KOPT-K1 (cell line): Measurements from ENCODE around the gene ZC3H12C.
"Not testable (repeated sequence)": the region's sequence is repeated elsewhere in the genome, so short reads cannot be mapped to it uniquely, and the experiment has no call there.

Experiments
- H3K27ac ChIP-seq: fragments of 200-600 bp; sonication (generic); 2 replicates; pipeline ENCODE4 v1.5.1; 2016; ENCODE audit warnings: antibody characterized with exemption, mild to moderate bottlenecking, low read depth, low read length; ENCODE audit not compliant: poor library complexity, severe bottlenecking
- H3K36me3 ChIP-seq: fragments of 200-600 bp; sonication (generic); 2 replicates; pipeline ENCODE4 v1.5.1; 2017; ENCODE audit warnings: antibody characterized with exemption, mild to moderate bottlenecking, low read length, moderate library complexity; ENCODE audit not compliant: insufficient read depth
- H3K9me3 ChIP-seq: fragments of 200-600 bp; sonication (generic); 2 replicates; pipeline ENCODE4 v1.5.1; 2017; ENCODE audit warnings: antibody characterized with exemption, low read length, mild to moderate bottlenecking; ENCODE audit not compliant: insufficient read depth, poor library complexity, severe bottlenecking

Gene ZC3H12C

DNA sequence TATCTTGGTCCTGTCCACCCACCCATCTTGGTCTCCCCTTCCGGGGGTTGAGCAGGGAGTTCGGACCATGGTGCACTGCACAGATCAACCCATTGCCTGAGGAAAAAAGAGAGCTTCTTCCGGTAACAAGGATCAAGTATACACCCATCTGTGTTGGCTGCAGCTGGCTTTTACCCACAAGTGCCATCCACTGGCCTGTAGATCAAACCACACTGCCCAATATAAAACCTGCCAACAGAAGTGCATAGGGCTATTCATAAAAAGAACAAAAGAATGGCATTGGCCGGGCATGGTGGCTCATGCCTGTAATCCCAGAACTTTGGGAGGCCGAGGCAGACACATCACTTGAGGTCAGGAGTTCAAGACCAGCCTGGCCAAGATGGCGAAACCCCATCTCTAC is 94.5 kb downstream of the ZC3H12C start:
- no peak overlapping the region for H3K27ac ChIP-seq
- no peaks in the 10 kb centered on the region for H3K36me3 ChIP-seq
- no peaks in the 10 kb centered on the region for H3K9me3 ChIP-seq

DNA sequence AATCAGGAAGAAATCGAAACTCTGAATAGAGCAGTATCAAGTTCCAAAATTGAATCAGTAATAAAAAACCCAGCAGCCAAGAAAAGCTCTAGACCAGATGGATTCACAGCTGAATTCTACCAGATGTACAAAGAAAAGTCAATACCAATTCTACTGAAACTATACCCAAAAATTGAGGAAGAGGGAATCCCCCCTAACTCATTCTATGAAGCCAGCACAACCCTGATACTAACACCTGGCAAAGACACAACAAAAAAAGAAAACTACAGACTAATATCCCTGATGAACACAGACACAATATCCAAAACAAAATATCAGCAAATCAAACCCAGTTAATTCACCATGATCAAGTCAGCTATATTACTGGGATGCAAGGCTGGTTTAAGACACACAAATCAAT is 97.7 kb downstream of the ZC3H12C start:
- Histone ChIP-seq H3K27ac (no peak overlapping the region), H3K36me3 (no peaks in the 10 kb centered on the region), H3K9me3 (no peaks in the 10 kb centered on the region)

DNA sequence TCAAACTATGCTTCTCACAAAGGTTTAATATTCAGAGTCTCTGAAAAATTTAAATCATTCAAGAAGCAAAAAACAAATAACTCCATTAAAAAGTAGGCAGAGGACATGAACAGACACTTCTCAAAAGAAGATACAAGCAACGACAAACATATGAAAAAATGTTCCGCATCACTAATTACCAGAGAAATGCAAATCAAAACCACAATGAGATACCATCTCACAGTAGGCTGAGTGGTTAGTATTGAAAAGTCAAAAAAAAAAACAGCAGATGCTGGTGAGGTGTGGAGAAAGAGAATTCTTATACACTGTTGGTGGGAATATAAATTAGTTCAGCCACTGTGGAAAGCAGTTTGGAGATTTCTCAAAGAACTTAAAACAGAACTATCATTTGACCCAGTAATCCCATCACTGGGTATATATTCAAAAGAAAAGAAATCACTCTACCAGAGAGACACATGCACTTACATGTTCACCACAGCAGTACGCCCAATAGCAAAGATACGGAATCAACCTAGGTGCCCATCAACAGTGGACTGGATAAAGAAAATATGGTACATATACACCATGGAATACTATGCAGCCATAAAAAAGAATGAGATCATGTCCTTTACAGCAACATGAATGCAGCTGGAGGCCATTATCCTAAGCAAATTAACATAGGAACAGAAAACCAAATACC is 99.6 kb downstream of the ZC3H12C start:
- H3K9me3 ChIP-seq, H3K27ac ChIP-seq, H3K36me3 ChIP-seq: not testable (repeated sequence)

DNA sequence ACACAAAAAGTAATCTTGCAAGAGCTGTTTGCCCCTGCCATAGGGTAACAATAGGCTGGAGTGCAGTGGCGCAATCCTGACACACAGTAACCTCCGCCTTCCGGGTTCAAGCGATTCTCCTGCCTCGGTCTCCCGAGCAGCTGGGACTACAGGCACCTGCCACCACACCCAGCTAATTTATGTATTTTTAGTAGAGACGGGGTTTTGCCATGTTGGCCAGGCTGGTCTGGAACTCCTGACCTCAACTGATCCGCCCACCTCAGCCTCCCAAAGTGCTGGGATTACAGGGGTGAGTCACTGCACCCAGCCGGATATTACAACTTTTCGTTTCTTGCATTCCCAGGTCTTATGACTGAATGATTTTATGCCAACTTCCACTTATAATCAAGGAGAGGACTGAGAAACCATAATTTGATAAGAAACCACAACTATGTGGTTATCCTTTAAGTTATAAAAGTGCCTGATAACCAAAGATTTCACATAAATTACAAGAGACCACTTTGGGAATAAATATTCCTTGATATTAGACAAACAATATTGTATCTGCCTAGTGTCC is 101.1 kb downstream of the ZC3H12C start:
- H3K36me3 ChIP-seq, H3K9me3 ChIP-seq, H3K27ac ChIP-seq: not testable (repeated sequence)

DNA sequence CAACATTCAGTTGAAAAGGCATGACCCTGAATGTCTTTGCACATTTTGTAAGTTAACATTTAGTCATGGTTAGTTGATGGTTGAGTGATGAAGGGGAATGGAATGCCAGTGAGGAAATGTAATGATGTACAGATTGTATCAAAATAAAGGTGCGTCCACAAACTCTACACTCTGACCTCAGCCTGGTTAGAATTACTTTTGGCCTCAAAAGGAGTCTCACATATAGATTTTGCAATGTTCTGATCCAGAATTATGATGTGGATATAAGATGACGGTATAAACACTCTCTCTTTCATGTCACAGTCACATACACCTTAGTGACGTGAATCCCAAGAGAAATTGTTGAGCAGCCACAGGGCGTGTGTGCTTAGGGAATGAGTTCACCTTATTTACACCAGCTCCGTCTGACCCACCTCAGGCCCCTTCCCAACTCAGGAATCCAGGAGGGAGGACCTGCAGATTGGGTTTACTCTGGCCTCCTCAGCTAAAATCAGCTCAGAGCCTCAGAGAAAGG is 103.1 kb downstream of the ZC3H12C start:
- Histone ChIP-seq H3K27ac (no peak overlapping the region), H3K9me3 (no peaks in the 10 kb centered on the region), H3K36me3 (no peaks in the 10 kb centered on the region)

DNA sequence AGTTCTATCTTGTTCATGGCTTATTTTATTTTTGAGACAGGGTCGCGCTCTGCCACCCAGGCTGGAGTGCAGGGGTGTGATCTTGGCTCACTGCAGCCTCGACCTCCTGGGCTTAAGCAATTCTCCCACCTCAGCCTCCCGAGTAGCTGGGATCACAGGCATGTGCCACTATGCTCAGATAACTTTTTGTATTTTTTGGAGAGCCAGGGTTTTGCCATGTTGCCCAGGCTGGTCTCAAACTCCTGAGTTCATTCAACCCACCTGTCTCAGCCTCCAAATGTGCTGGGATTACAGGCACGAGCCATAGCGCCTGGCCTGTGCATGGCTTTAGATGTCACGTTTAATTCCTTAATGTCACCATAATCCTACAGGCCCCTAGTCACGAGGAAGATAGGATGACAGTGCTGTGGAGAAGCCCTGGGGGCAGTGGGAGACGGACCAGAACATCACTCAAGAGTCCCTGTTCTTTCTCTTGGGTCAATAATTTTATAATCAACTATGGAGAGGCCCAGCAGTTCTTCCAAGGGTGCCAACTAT is 103.8 kb downstream of the ZC3H12C start:
- H3K36me3 ChIP-seq = no peaks in the 10 kb centered on the region
- no peaks in the 10 kb centered on the region for H3K9me3 ChIP-seq
- no peak overlapping the region for H3K27ac ChIP-seq

DNA sequence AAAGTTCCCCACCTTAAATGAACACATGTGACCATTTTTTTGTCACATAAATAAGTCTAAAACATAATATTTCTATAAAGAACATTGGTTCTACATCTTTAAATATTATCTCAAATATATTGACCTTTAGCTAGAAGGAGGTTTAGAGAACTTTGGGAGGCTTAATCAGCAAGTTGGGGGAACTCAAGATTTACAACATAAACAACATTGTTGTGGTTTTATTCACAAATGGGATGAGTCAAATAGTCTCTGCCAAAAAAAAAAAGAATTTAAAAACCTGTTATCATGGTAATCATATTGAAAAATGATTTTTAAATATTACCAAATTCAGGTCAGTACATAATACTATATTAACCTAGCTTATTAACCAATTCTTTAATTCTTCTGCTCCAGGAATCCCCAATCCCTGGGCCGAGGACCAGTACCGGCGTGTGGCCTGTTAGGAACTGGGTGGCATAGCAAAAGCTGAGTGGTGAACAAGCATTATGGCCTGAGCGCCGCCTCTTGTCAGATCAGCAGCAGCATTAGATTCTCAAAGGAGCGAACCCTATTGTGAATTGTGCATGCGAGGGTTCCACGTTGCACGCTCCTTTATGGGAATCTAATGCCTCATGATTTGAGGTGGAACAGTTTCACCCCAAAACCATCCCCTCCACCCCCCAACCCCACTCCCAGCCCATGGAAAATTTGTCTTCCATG is 105.0 kb downstream of the ZC3H12C start:
- Histone ChIP-seq H3K36me3 (no peaks in the 10 kb centered on the region), H3K9me3 (no peaks in the 10 kb centered on the region), H3K27ac (no peak overlapping the region)

DNA sequence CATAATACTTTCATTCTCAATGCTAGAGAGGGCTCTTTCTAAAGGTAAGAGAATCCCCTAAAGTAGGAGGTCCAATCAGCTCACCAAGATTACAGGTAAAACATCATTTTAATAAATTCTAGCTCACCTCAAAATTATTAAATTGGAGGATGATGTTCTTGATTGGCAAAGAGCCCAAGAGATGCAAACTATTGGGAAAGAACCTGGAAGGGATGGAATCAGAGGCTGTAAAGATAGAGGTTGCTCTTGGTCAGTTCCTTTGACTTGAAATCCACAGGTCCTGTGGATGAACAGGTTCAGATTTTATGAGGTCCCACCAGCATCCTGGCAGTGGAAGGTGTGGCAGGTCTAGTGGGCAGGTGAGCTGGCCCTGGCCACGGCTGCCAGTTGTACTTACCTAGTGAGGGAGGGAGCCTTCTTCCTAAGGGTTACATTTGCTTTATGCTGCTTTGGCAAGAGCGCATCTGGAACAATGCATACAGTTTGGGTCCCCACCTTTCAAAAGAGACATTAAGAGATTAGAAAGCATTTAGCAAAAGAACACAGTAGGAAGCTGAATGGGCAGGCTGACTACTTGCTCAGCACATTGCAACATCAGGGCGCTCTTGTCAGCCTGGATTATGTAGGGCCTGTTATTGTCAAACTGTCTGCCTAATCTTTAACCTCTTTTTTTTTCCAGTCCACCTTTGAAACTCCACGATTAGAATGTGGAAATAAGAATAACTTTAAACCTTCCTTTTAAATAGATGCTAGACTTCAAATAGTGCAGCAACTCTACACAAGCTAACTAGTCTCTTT is 106.2 kb downstream of the ZC3H12C start:
- Histone ChIP-seq H3K36me3 (no peaks in the 10 kb centered on the region), H3K9me3 (no peaks in the 10 kb centered on the region), H3K27ac (no peak overlapping the region)

DNA sequence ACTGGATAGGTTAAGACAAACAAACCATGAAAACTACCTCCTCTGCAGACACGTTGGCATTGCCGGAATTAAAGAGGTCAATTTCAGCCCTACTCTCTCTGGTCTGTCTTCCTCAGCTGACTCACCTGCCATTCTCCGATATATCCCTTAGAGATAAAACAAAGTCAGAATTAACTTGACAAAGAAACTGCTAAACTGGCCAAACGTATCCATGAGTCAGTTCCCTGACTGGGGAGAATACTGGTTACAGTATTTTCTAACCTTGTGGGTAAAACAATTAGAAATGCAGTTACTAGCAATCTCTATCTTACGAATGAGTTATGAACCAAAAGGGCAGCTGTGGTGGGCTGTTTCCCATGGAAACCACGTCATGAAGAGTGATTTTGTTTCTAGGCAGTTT is 107.0 kb downstream of the ZC3H12C start:
- H3K27ac ChIP-seq = no peak overlapping the region
- no peaks in the 10 kb centered on the region for H3K9me3 ChIP-seq
- H3K36me3 ChIP-seq = no peaks in the 10 kb centered on the region

DNA sequence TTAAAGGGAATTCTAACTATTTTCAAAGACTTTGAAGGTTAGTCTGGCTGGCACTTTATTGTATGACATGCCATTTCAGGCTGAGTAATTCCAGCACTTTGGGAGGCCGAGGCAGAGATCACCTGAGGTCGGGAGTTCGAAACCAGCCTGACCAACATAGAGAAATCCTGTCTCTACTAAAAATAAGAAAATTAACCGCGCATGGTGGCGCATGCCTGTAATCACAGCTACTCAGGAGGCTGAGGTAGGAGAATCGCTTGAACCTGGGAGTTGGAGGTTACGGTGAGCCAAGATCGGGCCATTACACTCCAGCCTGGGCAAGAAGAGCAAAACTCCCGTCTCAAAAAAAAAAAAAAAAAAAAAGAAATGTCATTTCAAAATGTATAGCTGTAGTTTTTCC is 107.6 kb downstream of the ZC3H12C start:
- H3K36me3 ChIP-seq = no peaks in the 10 kb centered on the region
- no peaks in the 10 kb centered on the region for H3K9me3 ChIP-seq
- H3K27ac ChIP-seq = no peak overlapping the region

DNA sequence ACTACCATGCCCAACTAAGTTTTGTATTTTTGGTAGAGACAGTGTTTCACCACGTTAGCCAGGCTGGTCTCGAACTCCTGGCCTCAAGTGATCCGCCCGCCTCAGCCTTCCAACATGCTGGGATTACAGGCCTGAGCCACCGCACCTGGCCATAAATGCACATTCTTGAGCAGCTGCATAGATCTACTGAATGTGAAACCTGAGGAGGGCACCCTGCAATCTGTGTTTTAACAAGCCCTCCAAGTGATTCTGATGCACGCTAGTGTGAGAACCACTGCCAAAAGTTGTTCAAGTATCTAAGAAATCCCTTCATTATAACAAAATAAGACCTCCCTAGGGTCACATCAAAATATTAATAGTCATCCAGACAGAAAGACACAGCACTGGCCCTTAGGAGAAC is 113.9 kb downstream of the ZC3H12C start:
- H3K27ac ChIP-seq = no peak overlapping the region
- no peaks in the 10 kb centered on the region for H3K9me3 ChIP-seq
- no peaks in the 10 kb centered on the region for H3K36me3 ChIP-seq

DNA sequence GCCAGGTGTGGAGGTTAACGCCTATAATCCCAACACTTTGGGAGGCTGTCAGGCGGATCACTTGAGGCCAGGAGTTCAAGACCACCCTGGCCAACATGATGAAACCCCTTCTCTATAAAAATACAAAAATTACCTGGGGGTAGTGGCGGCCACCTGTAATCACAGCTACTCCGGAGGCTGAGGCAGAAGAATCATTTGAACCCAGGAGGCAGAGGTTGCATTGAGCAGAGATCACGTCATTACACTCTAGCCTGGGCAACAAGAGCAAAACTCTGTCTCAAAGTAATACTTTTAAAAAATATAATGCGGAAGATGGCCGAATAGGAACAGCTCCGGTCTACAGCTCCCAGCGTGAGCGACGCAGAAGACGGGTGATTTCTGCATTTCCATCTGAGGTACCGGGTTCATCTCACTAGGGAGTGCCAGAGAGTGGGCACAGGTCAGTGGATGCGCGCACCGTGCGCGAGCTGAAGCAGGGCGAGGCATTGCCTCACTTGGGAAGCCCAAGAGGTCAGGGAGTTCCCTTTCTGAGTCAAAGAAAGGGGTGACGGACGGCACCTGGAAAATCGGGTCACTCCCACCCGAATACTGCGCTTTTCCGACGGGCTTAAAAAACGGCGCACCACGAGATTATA is 115.6 kb downstream of the ZC3H12C start:
- not testable (repeated sequence) for H3K9me3 ChIP-seq, H3K36me3 ChIP-seq, H3K27ac ChIP-seq

DNA sequence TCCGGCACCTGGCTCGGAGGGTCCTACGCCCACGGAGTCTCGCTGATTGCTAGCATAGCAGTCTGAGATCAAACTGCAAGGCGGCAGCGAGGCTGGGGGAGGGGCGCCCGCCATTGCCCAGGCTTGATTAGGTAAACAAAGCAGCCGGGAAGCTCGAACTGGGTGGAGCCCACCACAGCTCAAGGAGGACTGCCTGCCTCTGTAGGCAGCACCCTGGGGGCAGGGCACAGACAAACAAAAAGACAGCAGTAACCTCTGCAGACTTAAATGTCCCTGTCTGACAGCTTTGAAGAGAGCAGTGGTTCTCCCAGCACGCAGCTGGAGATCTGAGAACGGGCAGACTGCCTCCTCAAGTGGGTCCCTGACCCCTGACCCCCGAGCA is 116.1 kb downstream of the ZC3H12C start:
- not testable (repeated sequence) for H3K27ac ChIP-seq, H3K9me3 ChIP-seq, H3K36me3 ChIP-seq

DNA sequence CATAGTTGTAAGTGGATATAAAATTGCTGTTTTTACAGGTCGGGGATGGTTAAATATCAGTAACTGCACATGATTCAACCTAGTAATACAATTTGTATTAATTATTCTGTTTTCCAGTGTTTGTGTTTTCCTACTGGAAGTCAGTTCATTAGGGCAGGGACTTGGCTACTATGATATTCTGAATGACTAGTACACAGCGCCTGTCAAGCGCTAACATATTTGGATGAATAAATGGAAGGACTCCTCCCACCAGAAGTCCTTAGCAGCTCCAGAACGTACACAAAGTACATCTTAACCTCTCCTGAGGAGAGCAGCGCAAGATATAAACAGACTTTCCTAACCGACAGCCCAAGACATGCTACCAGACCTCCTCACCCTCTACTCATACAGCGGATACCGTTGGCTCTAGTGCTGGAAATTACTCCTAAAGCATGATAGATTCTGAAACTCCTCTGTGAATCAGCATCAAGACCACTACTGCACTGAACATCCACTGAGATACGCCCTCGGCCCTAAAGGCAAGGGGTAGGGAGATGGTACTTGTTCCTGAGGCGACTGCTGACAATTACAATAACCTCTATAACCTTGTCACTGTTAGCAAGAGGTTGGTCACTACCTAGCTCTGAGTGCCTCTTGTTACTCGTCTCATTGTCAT is 124.2 kb downstream of the ZC3H12C start:
- no peaks in the 10 kb centered on the region for H3K36me3 ChIP-seq
- H3K9me3 ChIP-seq = no peaks in the 10 kb centered on the region
- no peak overlapping the region for H3K27ac ChIP-seq
